OCI-LY1 (cell line): ENCODE measurements around the gene FASN.

Experiments
- H2AFZ ChIP-seq: fragments of 200-600 bp; sonication (generic), shearing (Covaris generic); 2 replicates; pipeline ENCODE4 v1.6.0; 2014; ENCODE audit warnings: antibody characterized with exemption, mild to moderate bottlenecking, low read length
- H3F3A ChIP-seq: fragments of 200-600 bp; sonication (generic), shearing (Covaris generic); 2 replicates; pipeline ENCODE4 v1.6.0; 2014; ENCODE audit warnings: mild to moderate bottlenecking, antibody characterized with exemption, low read length, moderate library complexity; ENCODE audit not compliant: insufficient read depth
- H3K27ac ChIP-seq: fragments of 200-600 bp; sonication (generic); 2 replicates; pipeline ENCODE4 v1.5.1; 2014; ENCODE audit warnings: low read length, mixed run types, mild to moderate bottlenecking, low read depth; ENCODE audit not compliant: poor library complexity, severe bottlenecking
- H3K27me3 ChIP-seq: fragments of 200-600 bp; sonication (generic); 2 replicates; pipeline ENCODE4 v1.6.0; 2014; ENCODE audit warnings: antibody characterized with exemption, mild to moderate bottlenecking, low read length, moderate library complexity; ENCODE audit not compliant: insufficient read depth
- H3K36me3 ChIP-seq: fragments of 200-600 bp; sonication (generic); 2 replicates; pipeline ENCODE4 v1.6.1; 2014; ENCODE audit warnings: mild to moderate bottlenecking, antibody characterized with exemption, low read length, moderate library complexity, mixed read lengths; ENCODE audit not compliant: insufficient read depth
- H3K4me1 ChIP-seq: fragments of 200-600 bp; sonication (generic); 2 replicates; pipeline ENCODE4 v1.5.1; 2014; ENCODE audit warnings: mild to moderate bottlenecking, low read length, moderate library complexity; ENCODE audit not compliant: insufficient read depth, severe bottlenecking
- H3K4me2 ChIP-seq: fragments of 200-600 bp; sonication (generic), shearing (Covaris generic); 2 replicates; pipeline ENCODE4 v1.6.1; 2014; ENCODE audit warnings: low read length
- H3K4me3 ChIP-seq: fragments of 200-600 bp; sonication (generic); 2 replicates; pipeline ENCODE4 v1.5.1; 2014; ENCODE audit warnings: low read length, low read depth, mild to moderate bottlenecking, mixed read lengths; ENCODE audit not compliant: poor library complexity, severe bottlenecking
- H3K79me2 ChIP-seq: fragments of 200-600 bp; shearing (Covaris generic); 2 replicates; pipeline ENCODE4 v1.6.1; 2016; ENCODE audit warnings: mixed run types, low read length, mixed read lengths; ENCODE audit not compliant: insufficient read depth
- H3K9ac ChIP-seq: fragments of 200-600 bp; sonication (generic), shearing (Covaris generic); 2 replicates; pipeline ENCODE4 v1.6.1; 2014; ENCODE audit warnings: mild to moderate bottlenecking, low read length, mixed read lengths
- H3K9me2 ChIP-seq: fragments of 200-600 bp; sonication (generic), shearing (Covaris generic); 2 replicates; pipeline ENCODE4 v1.6.1; 2014; ENCODE audit warnings: low read depth, mild to moderate bottlenecking, low read length, mixed read lengths
- H3K9me3 ChIP-seq: fragments of 200-600 bp; shearing (Covaris generic); 2 replicates; pipeline ENCODE4 v1.6.1; 2014; ENCODE audit warnings: low read length, mixed read lengths
- H4K20me1 ChIP-seq: fragments of 200-600 bp; sonication (generic), shearing (Covaris generic); 2 replicates; pipeline ENCODE4 v1.6.0; 2016; ENCODE audit warnings: mild to moderate bottlenecking, low read length; ENCODE audit not compliant: insufficient read depth
- CTCF ChIP-seq: fragments of 200-600 bp; sonication (generic), shearing (Covaris generic); IDR thresholded peaks from 2 replicates; pipeline ENCODE4 v1.5.1; 2017; ENCODE audit warnings: mild to moderate bottlenecking, antibody characterized with exemption, low read length, moderate library complexity, mixed read lengths
- EZH2 ChIP-seq: fragments of 200-600 bp; sonication (generic), shearing (Covaris generic); IDR thresholded peaks from 2 replicates; pipeline ENCODE4 v1.8.0; 2017; ENCODE audit warnings: borderline replicate concordance, mixed run types, mild to moderate bottlenecking, antibody characterized with exemption, low read length, moderate library complexity, mixed read lengths

Gene FASN

GRCh38 chr17:82085931-82086764, 11.9 kb downstream of the FASN start:
- TF ChIP-seq CTCF (no peak), EZH2 (no peak)
- H3K27me3 ChIP-seq = no peaks in the 10 kb centered on the region
- H3K27ac ChIP-seq = no peak overlapping the region
- no peaks in the 10 kb centered on the region for H3K4me1 ChIP-seq
- no peak overlapping the region for H3K4me2 ChIP-seq
- H3K79me2 ChIP-seq = no peaks in the 10 kb centered on the region
- no peak overlapping the region for H3K4me3 ChIP-seq
- H3K9ac ChIP-seq = no peak overlapping the region
- H3K9me3 ChIP-seq = no peaks in the 10 kb centered on the region
- H3K36me3 ChIP-seq = peaks cover 98% of the 10 kb centered on the region
- H3K9me2 ChIP-seq = no peaks in the 10 kb centered on the region
- H3F3A ChIP-seq = no peaks in the 10 kb centered on the region
- H4K20me1 ChIP-seq = no peaks in the 10 kb centered on the region
- H2AFZ ChIP-seq = no peak overlapping the region

GRCh38 chr17:82085031-82085861, 12.8 kb downstream of the FASN start:
- Histone ChIP-seq H3K9me2 (no peaks in the 10 kb centered on the region), H3K27ac (no peak overlapping the region), H2AFZ (no peak overlapping the region), H3K9me3 (no peaks in the 10 kb centered on the region), H4K20me1 (no peaks in the 10 kb centered on the region), H3K4me2 (no peak overlapping the region), H3K36me3 (peaks cover 98% of the 10 kb centered on the region), H3K27me3 (no peaks in the 10 kb centered on the region), H3K4me1 (no peaks in the 10 kb centered on the region), H3F3A (no peaks in the 10 kb centered on the region), H3K9ac (no peak overlapping the region), H3K79me2 (no peaks in the 10 kb centered on the region), H3K4me3 (no peak overlapping the region)
- TF ChIP-seq CTCF = no peak
- no peak for TF ChIP-seq EZH2

GRCh38 chr17:82084373-82085030, 13.5 kb downstream of the FASN start:
- Histone ChIP-seq H3K79me2 (no peaks in the 10 kb centered on the region), H3K9ac (no peak overlapping the region), H3K4me3 (no peak overlapping the region), H3K4me2 (no peak overlapping the region), H3K27me3 (no peaks in the 10 kb centered on the region), H3K4me1 (no peaks in the 10 kb centered on the region), H3K27ac (no peak overlapping the region), H2AFZ (no peak overlapping the region), H3K9me3 (no peaks in the 10 kb centered on the region), H3K36me3 (peaks cover 98% of the 10 kb centered on the region), H4K20me1 (no peaks in the 10 kb centered on the region), H3F3A (no peaks in the 10 kb centered on the region), H3K9me2 (no peaks in the 10 kb centered on the region)
- TF ChIP-seq CTCF (no peak), EZH2 (no peak)
